Stimulated activated CD8-positive, alpha-beta memory T cell treated with anti-CD3 and anti-CD28 coated beads, Interleukin-12 subunit alpha, Interleukin-12 subunit beta, amount 100 ng/mL, for 24 hours (primary cell): Measurements from ENCODE around the gene ZNF593OS.

Experiments
- DNase-seq: peaks from one replicate; pipeline ENCODE4 v3.0.0-alpha.2; 2020; ENCODE audit errors: extremely low read depth

ZNF593OS gene

DNA sequence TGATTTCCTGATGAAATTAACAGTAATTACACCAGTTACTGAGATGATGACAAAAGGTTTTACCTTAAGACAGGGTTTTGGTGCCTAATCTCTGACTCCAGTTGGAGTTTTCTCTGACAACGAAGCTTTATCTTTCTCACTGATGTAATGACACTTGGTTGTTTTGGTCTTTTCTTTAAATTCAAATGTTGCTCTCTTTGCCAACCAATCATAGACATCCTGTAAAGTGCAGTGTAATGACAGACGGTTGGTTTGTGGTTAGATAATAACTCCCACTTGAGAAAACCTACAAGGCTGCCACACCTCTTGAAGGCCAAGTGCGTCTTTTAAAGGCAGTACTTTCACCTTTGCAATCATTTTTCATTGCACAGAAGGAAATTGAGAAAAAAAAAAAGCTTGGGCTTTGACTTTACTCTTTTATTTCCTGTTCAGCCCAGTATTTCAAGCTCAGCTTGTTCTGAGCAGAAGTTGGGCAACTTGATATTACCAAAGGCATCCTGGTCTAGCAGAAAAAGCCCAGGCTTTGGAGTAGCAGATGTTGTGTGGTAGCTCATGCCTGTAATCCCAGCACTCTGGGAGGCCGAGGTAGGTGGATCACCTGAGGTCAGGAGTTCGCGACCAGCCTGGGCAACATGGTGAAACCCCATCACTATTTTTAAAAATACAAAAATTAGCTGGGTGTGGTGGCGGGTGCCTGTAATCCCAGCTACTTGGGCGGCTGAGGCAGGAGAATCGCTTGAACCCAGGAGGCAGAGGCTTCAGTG, 45.1 kb downstream of the ZNF593OS start:
- DNase-seq: no peak

DNA sequence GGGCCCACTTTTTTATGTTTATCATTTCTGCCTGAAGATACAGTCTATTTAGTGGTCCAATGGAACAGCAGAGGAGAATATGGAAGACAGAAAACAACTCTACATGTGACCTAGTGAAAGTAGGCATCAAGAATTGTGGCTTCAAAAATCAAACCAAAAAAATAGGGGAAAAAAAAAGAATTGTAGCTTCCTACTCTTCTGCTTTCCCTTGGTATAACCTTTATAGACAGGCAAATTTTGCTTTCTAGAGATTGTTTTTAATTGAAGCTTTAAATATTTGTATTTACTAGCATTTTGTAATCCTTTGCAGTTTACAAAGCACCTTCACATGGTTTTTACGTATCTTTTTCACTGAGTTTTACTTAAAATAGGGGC, 45.7 kb downstream of the ZNF593OS start:
- DNase-seq: no peak

DNA sequence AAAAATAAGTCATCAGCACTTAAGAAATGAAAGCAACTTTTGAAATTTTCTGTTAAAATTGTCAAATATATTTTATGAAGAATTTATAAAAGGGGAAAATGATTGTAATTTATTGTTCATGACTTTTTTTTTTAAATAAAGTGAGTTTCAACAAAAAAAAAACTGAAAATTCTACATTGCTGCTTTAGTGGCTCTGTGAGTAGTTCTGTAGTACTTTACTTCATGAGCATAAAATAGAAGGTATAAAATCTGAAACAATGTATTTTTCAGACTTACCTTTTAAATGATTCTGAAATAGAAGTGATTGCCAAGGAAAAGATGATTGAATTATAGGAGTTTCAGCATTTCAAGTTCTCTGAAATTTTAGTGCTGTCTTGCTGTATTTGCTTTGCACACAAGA, 46.2 kb downstream of the ZNF593OS start:
- no peak for DNase-seq

DNA sequence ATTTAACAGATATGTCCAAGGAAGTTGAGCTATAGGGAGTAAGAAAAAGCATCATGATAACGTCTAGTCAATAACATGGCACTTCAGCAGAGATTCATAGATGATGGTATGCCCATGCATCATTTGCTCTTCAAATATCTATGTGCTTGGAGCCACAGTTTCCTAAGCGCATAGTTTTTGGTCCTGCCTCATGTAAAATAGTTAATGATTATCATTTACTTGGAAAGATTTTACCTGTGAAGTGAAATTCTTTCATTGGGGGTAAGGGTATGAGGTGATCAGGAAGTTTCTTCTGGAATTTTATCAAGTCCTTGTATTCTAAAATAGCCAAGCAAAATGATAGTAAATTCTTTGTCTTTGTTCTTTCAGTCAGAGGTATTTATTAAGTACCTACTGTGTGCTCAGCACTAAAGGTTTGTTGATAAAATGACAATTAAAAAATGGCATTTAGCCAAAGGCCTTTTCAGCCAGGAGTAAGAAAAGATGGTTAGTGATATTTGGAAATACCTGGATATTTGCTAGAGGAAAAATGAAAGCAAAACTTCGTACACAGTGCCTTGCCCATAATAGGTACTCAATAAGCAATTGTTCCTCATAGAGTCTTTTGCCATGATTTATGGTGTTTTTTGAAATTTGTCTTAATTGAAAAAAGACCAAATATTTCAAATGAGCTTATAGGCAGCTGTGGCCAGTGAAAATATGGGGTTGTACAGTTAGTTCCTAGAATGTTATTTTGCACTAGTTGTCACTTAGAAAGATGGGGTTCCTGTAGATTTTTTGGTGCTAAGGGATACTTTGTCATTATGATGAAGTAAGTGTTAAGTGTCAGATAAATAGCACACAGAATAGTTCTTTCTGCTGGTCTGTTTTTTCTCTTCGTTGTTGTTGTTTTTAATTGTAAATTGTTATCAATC, 47.0 kb downstream of the ZNF593OS start:
- DNase-seq: no peak

DNA sequence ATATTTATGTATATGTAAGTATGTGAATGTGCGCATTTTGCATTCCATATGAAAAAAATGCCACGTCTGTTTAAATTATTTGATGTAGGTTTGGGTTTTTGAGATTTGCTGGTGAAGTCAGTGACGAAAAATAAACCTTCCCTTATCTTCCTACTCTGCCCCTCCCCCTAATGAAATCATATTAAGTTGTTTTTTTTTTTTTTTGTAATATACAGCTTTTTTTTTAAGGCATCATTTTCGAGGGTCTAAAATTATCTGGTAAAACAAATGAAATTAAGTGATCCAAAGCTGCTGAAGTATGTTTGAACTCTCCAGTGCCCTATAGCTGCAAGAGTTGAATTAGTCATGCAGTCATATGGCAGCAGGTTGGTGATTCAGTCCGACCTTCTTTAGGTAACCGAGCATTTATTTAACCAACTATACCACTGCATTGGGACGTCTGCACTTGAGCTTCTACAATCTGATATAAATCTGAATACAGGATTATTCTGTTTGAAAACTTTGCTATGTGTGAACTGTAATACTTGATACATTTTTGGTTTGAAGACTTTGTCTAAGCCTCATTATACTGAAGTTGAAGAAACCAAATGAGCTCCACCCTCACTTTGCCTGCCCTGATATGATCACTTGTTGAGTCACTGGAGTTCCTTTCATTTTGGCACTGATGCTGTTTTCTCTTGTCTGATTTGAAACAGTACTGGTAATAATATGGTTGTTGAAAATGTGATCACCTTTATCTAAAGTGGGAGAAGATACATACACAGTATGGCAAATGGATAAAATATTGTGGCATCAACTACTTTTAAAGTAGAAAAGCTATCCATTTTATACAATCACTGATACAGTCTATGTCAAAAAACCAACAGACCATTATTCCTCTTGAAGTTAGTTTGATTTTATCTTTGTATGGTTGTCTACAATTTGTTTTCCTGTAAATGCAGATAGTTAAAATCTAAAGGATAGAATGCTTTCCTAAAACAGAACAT, 48.4 kb downstream of the ZNF593OS start:
- no peak for DNase-seq

DNA sequence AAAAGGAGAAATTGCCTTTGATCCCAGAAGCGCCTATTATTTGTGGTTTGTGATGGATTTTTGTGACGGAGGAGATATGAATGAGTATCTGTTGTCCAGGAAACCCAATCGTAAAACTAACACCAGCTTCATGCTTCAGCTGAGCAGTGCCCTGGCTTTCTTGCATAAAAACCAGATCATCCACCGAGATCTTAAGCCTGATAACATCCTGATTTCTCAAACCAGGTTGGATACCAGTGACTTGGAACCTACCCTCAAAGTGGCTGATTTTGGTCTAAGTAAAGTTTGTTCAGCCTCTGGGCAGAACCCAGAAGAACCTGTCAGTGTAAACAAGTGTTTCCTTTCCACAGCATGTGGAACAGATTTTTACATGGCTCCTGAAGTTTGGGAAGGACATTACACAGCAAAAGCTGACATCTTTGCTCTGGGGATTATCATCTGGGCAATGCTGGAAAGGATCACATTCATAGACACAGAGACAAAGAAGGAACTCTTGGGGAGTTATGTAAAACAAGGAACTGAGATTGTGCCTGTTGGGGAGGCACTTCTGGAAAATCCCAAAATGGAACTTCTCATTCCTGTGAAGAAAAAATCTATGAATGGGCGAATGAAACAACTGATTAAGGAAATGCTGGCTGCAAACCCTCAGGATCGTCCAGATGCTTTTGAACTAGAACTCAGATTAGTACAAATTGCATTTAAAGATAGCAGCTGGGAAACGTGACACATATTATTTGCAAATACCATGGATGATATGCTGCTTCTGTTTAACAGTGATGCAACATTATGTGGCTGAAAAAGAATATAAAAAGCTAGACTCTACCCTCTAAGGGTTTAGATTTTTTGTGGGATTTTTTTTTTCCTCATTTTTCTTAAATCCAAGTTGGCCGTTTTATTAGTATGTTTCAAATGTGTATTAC, 49.5 kb downstream of the ZNF593OS start:
- DNase-seq: no peak

DNA sequence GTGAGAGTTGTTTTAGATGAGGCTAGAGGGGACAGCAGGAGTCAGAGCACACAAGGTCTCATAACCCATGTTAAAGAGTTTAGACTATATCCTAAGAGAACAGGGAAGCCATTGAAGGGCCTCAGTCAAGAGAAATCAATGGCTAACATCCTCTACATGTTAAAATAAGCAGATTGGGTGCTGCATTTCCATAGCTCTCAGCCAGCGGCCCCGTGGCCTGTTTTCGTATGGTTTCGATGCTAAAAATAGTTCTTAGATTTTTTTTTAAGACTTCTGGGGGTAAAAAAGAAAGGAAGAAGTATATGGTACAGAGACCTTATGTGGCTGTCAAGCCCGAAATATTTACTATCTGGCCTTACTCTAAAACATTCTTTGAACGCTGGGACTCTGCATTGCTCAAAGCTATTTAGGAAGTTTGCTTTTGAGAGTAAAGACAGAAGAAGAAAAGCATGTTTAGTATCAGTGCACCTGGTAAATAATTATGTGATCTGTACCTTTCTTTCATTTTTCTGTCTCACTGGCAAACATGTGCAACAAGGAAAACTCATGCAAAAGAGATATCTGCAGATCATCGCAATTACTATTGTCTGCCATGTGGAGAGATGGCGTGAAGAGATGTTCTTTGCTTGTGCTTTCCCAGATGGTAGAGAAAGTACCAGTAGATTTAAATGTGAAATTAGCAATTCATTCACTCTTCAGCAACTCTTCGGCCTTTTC, 51.6 kb downstream of the ZNF593OS start:
- no peak for DNase-seq
